CD14-positive monocyte (primary cell): Measurements from ENCODE around the gene SLC6A20. TPM values are rescaled to one million over a fixed set of nuclear protein-coding genes. Genes with fewer than 3 reads are reported as not detected.

ENCODE experiments used
- DNase-seq, 3 donors: peaks; one replicate each; pipeline ENCODE4 v3.0.0-alpha.2; 2011 to 2022
- H2AFZ ChIP-seq: 2 replicates; pipeline ENCODE4 v1.6.0; 2012; ENCODE audit warnings: mild to moderate bottlenecking, low read depth, low read length, inconsistent platforms; ENCODE audit not compliant: insufficient read depth, poor library complexity, severe bottlenecking
- H3K27ac ChIP-seq, 2 donors: 1 replicate in 1 of 2; 2 replicates in 1 of 2; pipeline ENCODE4 v1.5.1; 2012 to 2013; ENCODE audit warnings: low read length in 2 of 2, control low read depth in 1 of 2, inconsistent platforms in 1 of 2, low read depth in 1 of 2, mild to moderate bottlenecking in 1 of 2
- H3K27me3 ChIP-seq, 2 donors: one replicate each; pipeline versions ENCODE4 v1.6.0 to v1.6.1; 2011 to 2013; ENCODE audit warnings: low read length in 2 of 2; ENCODE audit not compliant: control insufficient read depth in 2 of 2, insufficient read depth in 2 of 2
- H3K36me3 ChIP-seq, 2 donors: replicated peaks in 1 of 2; 1 replicate in 1 of 2; 2 replicates in 1 of 2; pipeline versions ENCODE4 v1.5.1 to v1.6.1; 2012 to 2013; ENCODE audit warnings: low read length in 2 of 2, control low read depth in 1 of 2, inconsistent platforms in 1 of 2, mild to moderate bottlenecking in 1 of 2; ENCODE audit not compliant: insufficient read depth in 2 of 2, control insufficient read depth in 1 of 2
- H3K4me1 ChIP-seq, 2 donors: 1 replicate in 1 of 2; 2 replicates in 1 of 2; pipeline versions ENCODE4 v1.5.1 to v1.6.1; 2012 to 2013; ENCODE audit warnings: low read length in 2 of 2, control low read depth in 1 of 2, inconsistent platforms in 1 of 2, mild to moderate bottlenecking in 1 of 2, moderate library complexity in 1 of 2; ENCODE audit not compliant: insufficient read depth in 2 of 2, control insufficient read depth in 1 of 2
- H3K4me2 ChIP-seq: replicated peaks from 2 replicates; pipeline ENCODE3; 2012; ENCODE audit warnings: low read length, moderate library complexity, mild to moderate bottlenecking; ENCODE audit not compliant: poor library complexity, severe bottlenecking; ENCODE audit errors: extremely low read depth
- H3K4me3 ChIP-seq, 3 experiments: fragments of 200-600 bp in 1 of 3; sonication (generic) in 1 of 3; replicated peaks in 1 of 3; 1 replicate in 2 of 3; 2 replicates in 1 of 3; pipeline ENCODE4 v1.5.1; 2011 to 2013; ENCODE audit warnings: low read length in 3 of 3, mild to moderate bottlenecking in 3 of 3, control low read depth in 2 of 3, low read depth in 2 of 3, inconsistent platforms in 1 of 3, moderate library complexity in 1 of 3
- H3K79me2 ChIP-seq: 2 replicates; pipeline ENCODE4 v1.6.0; 2012; ENCODE audit warnings: mild to moderate bottlenecking, control low read depth, inconsistent platforms, low read length, moderate library complexity; ENCODE audit not compliant: insufficient read depth
- H3K9ac ChIP-seq: 2 replicates; pipeline ENCODE4 v1.6.0; 2017; ENCODE audit warnings: low read length, mild to moderate bottlenecking; ENCODE audit not compliant: insufficient read depth, poor library complexity, severe bottlenecking
- H3K9me3 ChIP-seq, 2 donors: replicated peaks in 1 of 2; 1 replicate in 1 of 2; 2 replicates in 1 of 2; pipeline versions ENCODE4 v1.5.1 to v1.6.1; 2012 to 2013; ENCODE audit warnings: low read length in 2 of 2, control low read depth in 1 of 2; ENCODE audit not compliant: control insufficient read depth in 1 of 2, insufficient read depth in 1 of 2
- H4K20me1 ChIP-seq: 2 replicates; pipeline ENCODE4 v1.6.0; 2012; ENCODE audit warnings: mild to moderate bottlenecking, low read length, control low read depth, moderate library complexity; ENCODE audit not compliant: insufficient read depth
- H3K27ac Mint-ChIP-seq, 7 donors: one replicate each; pipeline ENCODE4 v1.8.0; 2020; ENCODE audit warnings: mild to moderate bottlenecking in 7 of 7, mixed read lengths in 7 of 7, moderate library complexity in 6 of 7, inconsistent platforms in 2 of 7
- H3K27me3 Mint-ChIP-seq, 3 donors: one replicate each; pipeline ENCODE4 v1.8.0; 2021 to 2022; ENCODE audit warnings: low read depth in 3 of 3, mild to moderate bottlenecking in 3 of 3, mixed read lengths in 3 of 3, moderate library complexity in 3 of 3, inconsistent platforms in 1 of 3
- H3K36me3 Mint-ChIP-seq, 2 donors: one replicate each; pipeline ENCODE4 v1.8.0; 2020; ENCODE audit warnings: mixed read lengths in 2 of 2, inconsistent platforms in 1 of 2, mild to moderate bottlenecking in 1 of 2
- H3K4me1 Mint-ChIP-seq: one replicate; pipeline ENCODE4 v1.8.0; 2020; ENCODE audit warnings: mild to moderate bottlenecking, mixed read lengths
- H3K4me3 Mint-ChIP-seq, 2 donors: one replicate each; pipeline ENCODE4 v1.8.0; 2020; ENCODE audit warnings: mild to moderate bottlenecking in 2 of 2, mixed read lengths in 2 of 2, moderate library complexity in 1 of 2
- H3K9me3 Mint-ChIP-seq, 7 donors: one replicate each; pipeline ENCODE4 v1.8.0; 2020 to 2022; ENCODE audit warnings: mixed read lengths in 7 of 7, mild to moderate bottlenecking in 6 of 7, moderate library complexity in 6 of 7, inconsistent platforms in 2 of 7
- CTCF ChIP-seq: fragments of 200-600 bp; IDR thresholded peaks from one replicate; pipeline ENCODE4 v1.8.0; 2022; ENCODE audit warnings: antibody characterized with exemption, mild to moderate bottlenecking
- WGBS: methylation state at CpG from one replicate; pipeline ENCODE4 v1.1.5; 2013; ENCODE audit warnings: missing lambda C conversion rate; ENCODE audit not compliant: insufficient coverage; 5-methylcytosine and 5-hydroxymethylcytosine counted together
- intact Hi-C, 2 donors: fragments of 100-400 bp; cut with micrococcal nuclease; formaldehyde crosslinking; loops; one replicate each; pipeline versions ENCODE4 v1.15.0 to v1.15.1; 2023
- polyA plus RNA-seq, 3 donors: library from polyadenylated mRNA; depleted of rRNA in 1 of 3; unstranded in 2 of 3; stranded (reverse) in 1 of 3; fragments of 300-500 nt in 2 of 3; fragments of >200 nt in 1 of 3; fragmentation: Illumina TruSeq in 2 of 3; gene quantifications; 1 replicate in 2 of 3; 2 replicates in 1 of 3; pipeline ENCODE4 v1.2.3, GENCODE V29; 2012 to 2021

The SLC6A20 gene
- polyA plus RNA-seq, 3 donors, result not detected

GRCh38 chr3:45782381-45782780, 14.0 kb downstream of the SLC6A20 start:
- 95% methylated on average over 3 of the region's 3 CpGs for WGBS
- intact Hi-C loops, result no loop called here
- H3K27ac Mint-ChIP-seq, result no peak overlapping the region

GRCh38 chr3:45781841-45782240, 14.5 kb downstream of the SLC6A20 start:
- H3K27ac ChIP-seq, result no peak overlapping the region
- Mint-ChIP-seq H3K27ac (no peak overlapping the region), H3K4me1 (no peaks in the 10 kb centered on the region), H3K9me3 (peaks cover 4 to 9% (median 8%) of the 10 kb centered on the region in 7 donors), H3K4me3 (no peak overlapping the region), H3K27me3 (peaks cover 2 to 6% (median 5%) of the 10 kb centered on the region in 3 donors), H3K36me3 (no peaks in the 10 kb centered on the region)
- H3K4me3 ChIP-seq, result no peak overlapping the region
- no peaks in the 10 kb centered on the region for H3K9me3 ChIP-seq
- H3K79me2 ChIP-seq, result no peaks in the 10 kb centered on the region
- intact Hi-C loops, result no loop called here
- no peak overlapping the region for H2AFZ ChIP-seq
- no peak for DNase-seq
- no peak overlapping the region for H3K4me2 ChIP-seq
- H3K4me1 ChIP-seq, result no peaks in the 10 kb centered on the region
- H3K27me3 ChIP-seq, result no peaks in the 10 kb centered on the region
- no peaks in the 10 kb centered on the region for H4K20me1 ChIP-seq
- H3K9ac ChIP-seq, result no peak overlapping the region
- WGBS, result 98% methylated on average over 5 of the region's 12 CpGs
- H3K36me3 ChIP-seq, result no peaks in the 10 kb centered on the region
- no peak for TF ChIP-seq CTCF

More at GRCh38 chr3:45782381-45782780, 14.0 kb downstream of the SLC6A20 start:
- Histone ChIP-seq H3K4me2 (no peak overlapping the region), H3K9me3 (no peaks in the 10 kb centered on the region), H3K27ac (no peak overlapping the region), H3K4me3 (no peak overlapping the region), H3K27me3 (no peaks in the 10 kb centered on the region), H2AFZ (no peak overlapping the region), H3K4me1 (no peaks in the 10 kb centered on the region), H3K79me2 (no peaks in the 10 kb centered on the region), H3K36me3 (no peaks in the 10 kb centered on the region), H3K9ac (no peak overlapping the region), H4K20me1 (no peaks in the 10 kb centered on the region)
- no peak overlapping the region for H3K4me3 Mint-ChIP-seq
- peaks cover 4 to 12% (median 8%) of the 10 kb centered on the region in 7 donors for H3K9me3 Mint-ChIP-seq
- no peaks in the 10 kb centered on the region for H3K36me3 Mint-ChIP-seq
- DNase-seq, result no peak
- no peak for TF ChIP-seq CTCF
- peaks cover 4 to 6% (median 5%) of the 10 kb centered on the region in 3 donors for H3K27me3 Mint-ChIP-seq
- no peaks in the 10 kb centered on the region for H3K4me1 Mint-ChIP-seq
